Measurements from ENCODE around the gene EIF4EBP2. TPM values are rescaled to one million over a fixed set of nuclear protein-coding genes. Genes with fewer than 3 reads are reported as not detected.
A peak's percentile ranks its signal among the peaks of the same experiment; 100 is the strongest.

The EIF4EBP2 gene
- total RNA-seq, 1 donor from 2014 or later: 40.6 TPM

DNA sequence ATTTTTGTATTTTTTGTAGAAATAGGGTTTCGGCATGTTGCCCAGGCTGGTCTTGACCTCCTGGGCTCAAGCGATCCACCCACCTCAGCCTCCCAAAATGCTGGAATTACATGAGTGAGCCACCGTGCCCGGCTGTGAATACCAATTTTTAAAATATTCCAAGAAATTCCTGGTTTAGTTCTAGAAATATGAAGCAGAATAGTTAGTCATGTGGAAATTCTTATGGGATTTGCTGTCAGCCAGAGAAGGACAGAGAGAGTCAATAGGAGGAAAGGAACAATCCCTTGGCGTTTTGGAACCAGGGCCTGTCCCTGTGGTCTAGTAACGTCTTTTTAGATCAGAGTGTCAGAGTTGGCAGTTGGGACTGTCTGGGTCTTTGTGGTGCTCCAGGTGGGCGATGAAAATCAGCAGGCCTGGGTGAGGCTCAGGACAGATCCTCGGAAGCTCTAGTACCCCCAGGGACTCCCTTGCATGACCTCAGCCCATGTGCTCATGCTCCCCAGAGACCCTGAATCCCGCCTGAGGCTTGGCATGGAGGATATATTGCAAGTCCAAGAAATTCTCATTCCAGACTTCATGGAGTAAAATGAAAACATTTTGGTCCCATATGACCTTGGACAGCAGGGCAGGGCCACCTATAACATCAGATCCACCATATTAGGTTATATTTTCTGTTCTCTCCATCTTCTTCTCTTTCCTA, 29.8 kb downstream of the EIF4EBP2 start:
- intact Hi-C loops (cut with micrococcal nuclease): no loop called here
- H3K9me3 Mint-ChIP-seq: no peaks in the 10 kb centered on the region
- CTCF ChIA-PET: no interaction called here
- no peak overlapping the region for H3K27ac Mint-ChIP-seq
- H3K4me3 Mint-ChIP-seq: no peak overlapping the region
- DNase-seq (no peak), ATAC-seq (ENCODE audit: low read depth) (no peak)
- peaks cover 20% of the 10 kb centered on the region for H3K4me1 Mint-ChIP-seq
- H3K27me3 Mint-ChIP-seq: peaks cover 3% of the 10 kb centered on the region
- H3K36me3 Mint-ChIP-seq (ENCODE audit: low read depth): peaks cover 11% of the 10 kb centered on the region
- POLR2A ChIA-PET: no interaction called here
- TF ChIP-seq CTCF (IDR thresholded peaks at IDR 0.05): no peak

DNA sequence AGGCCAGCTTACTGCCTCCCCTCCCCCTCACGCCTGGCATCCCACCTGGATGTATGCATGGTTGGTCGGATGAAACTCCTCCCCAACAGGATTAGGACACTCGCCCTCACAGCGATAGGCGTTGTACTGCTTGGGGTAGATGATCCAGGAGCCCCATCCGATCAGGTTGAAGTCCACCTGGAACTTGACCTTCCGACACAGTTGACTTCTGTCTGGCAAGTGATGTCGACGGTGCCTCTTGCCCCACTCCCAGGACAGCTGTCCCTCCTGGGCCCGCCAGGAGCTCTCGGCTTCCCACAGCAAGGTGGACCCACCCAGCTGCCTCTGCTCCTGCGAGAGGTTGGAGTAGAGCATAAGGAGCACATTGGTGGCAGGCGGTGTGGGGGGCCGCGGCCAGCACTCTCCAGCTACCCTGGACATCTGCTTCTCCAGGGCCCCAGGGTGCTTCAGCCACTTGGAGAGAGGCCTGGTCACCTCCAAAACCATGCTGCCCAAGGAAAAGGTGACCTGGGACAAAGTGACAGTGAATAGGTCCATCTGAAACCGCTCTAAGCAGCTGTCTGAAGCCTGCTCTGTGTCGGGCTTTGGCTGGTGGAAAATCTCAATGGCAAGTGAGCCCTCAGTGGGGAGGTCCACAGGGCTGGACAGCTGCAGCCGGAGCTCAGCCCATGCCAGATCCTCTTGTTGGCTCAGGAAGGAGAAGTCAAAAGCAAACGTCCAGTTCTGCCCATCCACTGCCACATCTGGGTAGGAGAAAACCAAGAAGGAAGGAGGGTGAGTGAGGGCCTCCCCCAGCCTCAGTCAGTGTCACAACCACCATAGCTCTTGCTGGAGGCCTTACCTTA, 31.5 kb downstream of the EIF4EBP2 start:
- ATAC-seq (ENCODE audit: low read depth) (no peak), DNase-seq (no peak)
- H3K4me3 Mint-ChIP-seq: no peak overlapping the region
- no peak overlapping the region for H3K27ac Mint-ChIP-seq
- H3K36me3 Mint-ChIP-seq (ENCODE audit: low read depth): peaks cover 1% of the 10 kb centered on the region
- intact Hi-C loops (cut with micrococcal nuclease): no loop called here
- ChIA-PET POLR2A (no interaction called here), CTCF (no interaction called here)
- H3K27me3 Mint-ChIP-seq: peaks cover 14% of the 10 kb centered on the region
- H3K4me1 Mint-ChIP-seq: peaks cover 21% of the 10 kb centered on the region
- no peaks in the 10 kb centered on the region for H3K9me3 Mint-ChIP-seq
- TF ChIP-seq CTCF (IDR thresholded peaks at IDR 0.05): no peak

DNA sequence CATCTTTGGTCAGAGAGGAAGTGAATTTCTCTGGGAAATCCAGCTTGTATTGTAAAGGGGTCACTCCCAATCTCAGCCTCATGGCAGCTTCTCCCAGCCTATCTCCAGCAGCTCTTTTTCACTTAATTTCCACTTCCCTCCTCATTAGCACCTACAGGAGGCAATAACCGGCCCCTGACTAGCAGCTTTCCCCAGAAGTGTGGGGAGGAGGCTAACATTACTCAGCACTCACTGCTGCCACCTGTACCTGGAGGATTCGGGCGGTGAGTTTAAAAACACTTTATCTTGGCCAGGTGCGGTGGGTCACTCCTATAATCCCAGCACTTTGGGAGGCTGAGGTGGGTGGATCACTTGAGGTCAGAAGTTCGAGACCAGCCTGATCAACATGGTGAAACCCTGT, 33.8 kb downstream of the EIF4EBP2 start:
- DNase-seq (no peak), ATAC-seq (ENCODE audit: low read depth) (no peak)
- Mint-ChIP-seq H3K4me1 (peaks cover 22% of the 10 kb centered on the region), H3K9me3 (no peaks in the 10 kb centered on the region), H3K27me3 (peaks cover 30% of the 10 kb centered on the region), H3K4me3 (no peak overlapping the region), H3K36me3 (ENCODE audit: low read depth) (peaks cover 1% of the 10 kb centered on the region), H3K27ac (no peak overlapping the region)
- intact Hi-C loops (cut with micrococcal nuclease): no loop called here
- ChIA-PET CTCF (no interaction called here), POLR2A (no interaction called here)
- TF ChIP-seq CTCF (IDR thresholded peaks at IDR 0.05): no peak

- ATAC-seq (ENCODE audit: low read depth) (peak; percentile 37), DNase-seq (no peak)
- Mint-ChIP-seq H3K4me1 (peaks cover 12% of the 10 kb centered on the region), H3K27ac (no peak overlapping the region), H3K4me3 (peak overlapping the region; percentile 49), H3K36me3 (ENCODE audit: low read depth) (peaks cover 1% of the 10 kb centered on the region), H3K27me3 (peaks cover 38% of the 10 kb centered on the region), H3K9me3 (no peaks in the 10 kb centered on the region)
- TF ChIP-seq CTCF (IDR thresholded peaks at IDR 0.05): no peak
- CTCF ChIA-PET: no interaction called here
- intact Hi-C loops (cut with micrococcal nuclease): no loop called here
- POLR2A ChIA-PET: no interaction called here
These were observed 36.6 kb downstream of the EIF4EBP2 start for GRCh38 chr10:70440296-70441160.

All from activated B cell treated with CpG ODN at 0.5 μM for 24 hours (primary cell).